Prostate gland (tissue), 2 donors: ENCODE measurements around the gene CAMK2B.

ENCODE experiments used
- POLR2A ChIP-seq: fragments of 450-650 bp; IDR thresholded peaks from one replicate; pipeline ENCODE4 v1.6.1; 2016; ENCODE audit warnings: antibody characterized with exemption, mild to moderate bottlenecking
- POLR2AphosphoS5 ChIP-seq: sonication (generic); formaldehyde crosslinking; IDR thresholded peaks from one replicate; pipeline ENCODE4 v1.6.1; 2017; ENCODE audit warnings: antibody characterized with exemption
- TF ChIP-seq, protein P1 (sequence below), 4 experiments: fragments of 200-600 bp in 2 of 4; fragments of 450-650 bp in 2 of 4; sonication (generic) in 2 of 4; IDR thresholded peaks; 1 replicate in 3 of 4; 2 replicates in 1 of 4; pipeline ENCODE4 v1.5.1; 2016 to 2019; ENCODE audit warnings: antibody characterized with exemption in 4 of 4, mild to moderate bottlenecking in 2 of 4, moderate library complexity in 2 of 4

DNA sequence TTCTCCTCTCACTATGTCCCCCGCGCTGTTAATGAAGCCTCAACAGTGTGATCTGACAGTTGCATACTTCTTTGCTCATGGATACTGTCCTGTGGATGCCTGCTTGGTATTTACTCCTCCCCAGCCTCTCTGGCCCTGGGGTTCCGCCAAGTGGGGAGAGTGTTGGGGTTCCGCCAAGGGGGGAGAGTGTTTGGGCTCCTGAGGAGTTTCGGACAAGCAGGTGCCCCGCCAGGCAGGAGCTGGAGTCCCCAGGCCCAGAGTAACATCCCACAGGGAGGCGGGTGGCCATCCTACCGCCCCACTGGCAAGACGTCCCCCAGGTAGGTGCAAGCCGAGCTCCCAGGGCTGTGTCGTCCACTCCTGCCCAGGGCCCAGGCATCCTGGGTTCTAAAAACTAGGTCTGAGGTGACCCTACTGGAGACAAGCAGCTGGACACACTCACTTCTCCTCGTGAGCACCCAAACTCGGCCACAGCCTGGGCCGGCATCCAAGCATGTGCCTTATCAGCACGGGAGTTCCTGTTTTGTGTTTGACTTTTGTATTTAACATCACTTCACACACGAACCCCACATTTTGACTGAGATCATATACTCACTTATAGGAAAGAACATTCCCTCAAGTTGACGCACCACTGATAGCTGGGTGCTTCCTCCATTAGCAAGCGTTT lies 34.2 kb downstream of the CAMK2B start:
- TF ChIP-seq POLR2AphosphoS5: no peak
- TF ChIP-seq, protein P1, sequence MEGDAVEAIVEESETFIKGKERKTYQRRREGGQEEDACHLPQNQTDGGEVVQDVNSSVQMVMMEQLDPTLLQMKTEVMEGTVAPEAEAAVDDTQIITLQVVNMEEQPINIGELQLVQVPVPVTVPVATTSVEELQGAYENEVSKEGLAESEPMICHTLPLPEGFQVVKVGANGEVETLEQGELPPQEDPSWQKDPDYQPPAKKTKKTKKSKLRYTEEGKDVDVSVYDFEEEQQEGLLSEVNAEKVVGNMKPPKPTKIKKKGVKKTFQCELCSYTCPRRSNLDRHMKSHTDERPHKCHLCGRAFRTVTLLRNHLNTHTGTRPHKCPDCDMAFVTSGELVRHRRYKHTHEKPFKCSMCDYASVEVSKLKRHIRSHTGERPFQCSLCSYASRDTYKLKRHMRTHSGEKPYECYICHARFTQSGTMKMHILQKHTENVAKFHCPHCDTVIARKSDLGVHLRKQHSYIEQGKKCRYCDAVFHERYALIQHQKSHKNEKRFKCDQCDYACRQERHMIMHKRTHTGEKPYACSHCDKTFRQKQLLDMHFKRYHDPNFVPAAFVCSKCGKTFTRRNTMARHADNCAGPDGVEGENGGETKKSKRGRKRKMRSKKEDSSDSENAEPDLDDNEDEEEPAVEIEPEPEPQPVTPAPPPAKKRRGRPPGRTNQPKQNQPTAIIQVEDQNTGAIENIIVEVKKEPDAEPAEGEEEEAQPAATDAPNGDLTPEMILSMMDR (IDR thresholded peaks at IDR 0.05): no peak
- no peak for TF ChIP-seq POLR2A
